B cell (primary cell): ENCODE measurements around the gene FRMD4A. TPM values are rescaled to one million over a fixed set of nuclear protein-coding genes. Genes with fewer than 3 reads are reported as not detected.

ENCODE experiments used
- ATAC-seq: fragments of 200-7000 bp; cut with Tn5 transposase; one replicate; pipeline ENCODE4 v1.10.0; 2021; ENCODE audit warnings: low read depth, mild to moderate bottlenecking, moderate number of reproducible peaks, moderate library complexity
- CTCF ChIA-PET: fragments of 350-600 bp; sonication (Branson Sonifier 250); formaldehyde crosslinking; loops from one replicate; lab custom pipeline; 2021; ENCODE audit warnings: antibody characterized with exemption, inconsistent platforms; lab: Charles Lee
- POLR2A ChIA-PET: fragments of 350-600 bp; sonication (Branson Sonifier 250); formaldehyde crosslinking; loops from one replicate; lab custom pipeline; 2021; ENCODE audit warnings: antibody characterized with exemption; lab: Charles Lee
- DNase-seq: peaks from one replicate; pipeline ENCODE4 v3.0.0; 2013
- H2AFZ ChIP-seq: 2 replicates; pipeline ENCODE4 v1.6.1; 2012; ENCODE audit warnings: mild to moderate bottlenecking, low read depth, low read length; ENCODE audit not compliant: insufficient read depth, poor library complexity, severe bottlenecking
- H3K27ac ChIP-seq, 2 donors: 1 replicate in 1 of 2; 2 replicates in 1 of 2; pipeline ENCODE4 v1.5.1; 2012 to 2013; ENCODE audit warnings: low read length in 2 of 2, mild to moderate bottlenecking in 2 of 2, moderate library complexity in 1 of 2
- H3K27me3 ChIP-seq, 4 experiments: fragments of 200-600 bp in 1 of 4; sonication (generic) in 1 of 4; replicated peaks in 1 of 4; 1 replicate in 2 of 4; 2 replicates in 2 of 4; pipeline versions ENCODE4 v1.6.1 to v1.7.0; 2013 to 2016; ENCODE audit warnings: low read length in 3 of 4, mild to moderate bottlenecking in 2 of 4, mixed read lengths in 1 of 4, moderate library complexity in 1 of 4; ENCODE audit not compliant: insufficient read depth in 4 of 4, control insufficient read depth in 3 of 4; ENCODE audit errors: control extremely low read depth in 1 of 4
- H3K36me3 ChIP-seq, 2 experiments: replicated peaks in 1 of 2; 1 replicate in 1 of 2; 2 replicates in 1 of 2; pipeline versions ENCODE4 v1.6.1 to v1.7.1; 2013; ENCODE audit warnings: low read length in 1 of 2; ENCODE audit not compliant: insufficient read depth in 2 of 2, control insufficient read depth in 1 of 2; ENCODE audit errors: control extremely low read depth in 1 of 2, extremely low read depth in 1 of 2
- H3K4me1 ChIP-seq, 2 donors: fragments of 200-600 bp in 1 of 2; sonication (generic) in 1 of 2; 1 replicate in 1 of 2; 2 replicates in 1 of 2; pipeline versions ENCODE4 v1.5.1 to v1.6.1; 2013 to 2017; ENCODE audit warnings: low read length in 2 of 2; ENCODE audit not compliant: control insufficient read depth in 2 of 2, insufficient read depth in 2 of 2
- H3K4me2 ChIP-seq: replicated peaks from 2 replicates; pipeline ENCODE3; 2012; ENCODE audit warnings: mild to moderate bottlenecking, low read depth, low read length; ENCODE audit not compliant: poor library complexity, severe bottlenecking
- H3K4me3 ChIP-seq, 5 experiments: fragments of 200-600 bp in 1 of 5; sonication (generic) in 1 of 5; 1 replicate in 3 of 5; 2 replicates in 2 of 5; pipeline versions ENCODE4 v1.5.1 to v1.7.0; 2011 to 2016; ENCODE audit warnings: low read length in 4 of 5, mild to moderate bottlenecking in 4 of 5, low read depth in 2 of 5, control low read depth in 1 of 5, moderate library complexity in 1 of 5; ENCODE audit not compliant: insufficient read depth in 1 of 5; ENCODE audit errors: control extremely low read depth in 1 of 5, extremely low read depth in 1 of 5
- H3K79me2 ChIP-seq: fragments of 200-600 bp; sonication (generic); one replicate; pipeline ENCODE4 v1.6.0; 2016; ENCODE audit warnings: low read length; ENCODE audit not compliant: control insufficient read depth, insufficient read depth
- H3K9ac ChIP-seq: fragments of 200-600 bp; sonication (generic); 2 replicates; pipeline ENCODE4 v1.6.1; 2017; ENCODE audit warnings: mild to moderate bottlenecking, low read length, moderate library complexity
- H3K9me3 ChIP-seq, 3 donors: one replicate each; pipeline versions ENCODE4 v1.6.1 to v1.7.1; 2013; ENCODE audit warnings: low read length in 2 of 3; ENCODE audit not compliant: control insufficient read depth in 2 of 3, insufficient read depth in 1 of 3; ENCODE audit errors: control extremely low read depth in 1 of 3
- H4K20me1 ChIP-seq: 2 replicates; pipeline ENCODE4 v1.6.0; 2012; ENCODE audit warnings: mild to moderate bottlenecking, low read length; ENCODE audit not compliant: insufficient read depth, control insufficient read depth, poor library complexity, severe bottlenecking
- H3K27ac Mint-ChIP-seq: one replicate; pipeline ENCODE4 v1.8.0; 2021; ENCODE audit warnings: mixed read lengths
- H3K27me3 Mint-ChIP-seq: one replicate; pipeline ENCODE4 v1.8.0; 2021; ENCODE audit warnings: mixed read lengths
- H3K4me1 Mint-ChIP-seq: one replicate; pipeline ENCODE4 v1.8.0; 2021; ENCODE audit warnings: mixed read lengths
- H3K4me3 Mint-ChIP-seq: one replicate; pipeline ENCODE4 v1.8.0; 2021; ENCODE audit warnings: mixed read lengths
- H3K9me3 Mint-ChIP-seq: one replicate; pipeline ENCODE4 v1.8.0; 2022; ENCODE audit warnings: mixed read lengths; ENCODE audit not compliant: insufficient read depth
- CTCF ChIP-seq: fragments of 200-600 bp; IDR thresholded peaks from one replicate; pipeline ENCODE4 v1.8.0; 2022; ENCODE audit warnings: antibody characterized with exemption, mild to moderate bottlenecking
- EZH2 ChIP-seq: IDR thresholded peaks from 2 replicates; pipeline ENCODE4 v1.6.1; 2012; ENCODE audit warnings: borderline replicate concordance, low read depth, mild to moderate bottlenecking, moderate library complexity, low read length; ENCODE audit not compliant: insufficient read depth, poor library complexity, severe bottlenecking
- WGBS: methylation state at CpG from one replicate; pipeline ENCODE4 v1.1.5; 2013; ENCODE audit warnings: missing lambda C conversion rate; ENCODE audit not compliant: insufficient coverage; 5-methylcytosine and 5-hydroxymethylcytosine counted together
- intact Hi-C: fragments of 100-400 bp; cut with micrococcal nuclease; formaldehyde crosslinking; loops from one replicate; pipeline ENCODE4 v1.10.0; 2022
- polyA plus RNA-seq: library from polyadenylated mRNA; depleted of rRNA; stranded (reverse); fragments of >200 nt; gene quantifications from 2 replicates; pipeline ENCODE4 v1.2.3, GENCODE V29; 2012
- total RNA-seq, 2 donors: library from RNA; stranded (reverse); fragments of 120-200 nt in 1 of 2; gene quantifications; 1 replicate in 1 of 2; 2 replicates in 1 of 2; pipeline versions ENCODE4 v1.2.3 to v1.2.4, GENCODE V29; 2013 to 2022

The FRMD4A gene
- total and polyA plus RNA-seq, 2 donors (not counting 1 experiment from before 2014, with no cell fraction given): 0.76 to 3.4 TPM

GRCh38 chr10:14191871-14192270 lies 138.9 kb downstream of the FRMD4A start:
- Mint-ChIP-seq H3K9me3 (no peaks in the 10 kb centered on the region), H3K4me3 (no peak overlapping the region), H3K27me3 (peaks cover 40% of the 10 kb centered on the region), H3K4me1 (peaks cover 7% of the 10 kb centered on the region), H3K27ac (no peak overlapping the region)
- no peak overlapping the region for H2AFZ ChIP-seq
- 14% methylated on average over 1 of the region's 1 CpG for WGBS
- H3K9ac ChIP-seq: no peak overlapping the region
- H3K4me3 ChIP-seq: no peak overlapping the region
- H3K9me3 ChIP-seq: no peaks in the 10 kb centered on the region
- peaks cover 4 to 15% of the 10 kb centered on the region in 2 donors for H3K4me1 ChIP-seq
- ChIA-PET POLR2A (no interaction called here), CTCF (interaction anchor here (0.6 to 1.2 kb wide), 3 partner anchors 9 to 915 kb away, joined by 3 to 4 read pairs (median 4); no protein-coding TSS in a partner anchor)
- TF ChIP-seq EZH2 (no peak), CTCF (no peak)
- no peaks in the 10 kb centered on the region for H3K36me3 ChIP-seq
- no peaks in the 10 kb centered on the region for H3K79me2 ChIP-seq
- no peak overlapping the region for H3K27ac ChIP-seq
- H4K20me1 ChIP-seq: no peaks in the 10 kb centered on the region
- peaks cover 0 to 6% (median 5%) of the 10 kb centered on the region in 4 experiments for H3K27me3 ChIP-seq
- H3K4me2 ChIP-seq: peak overlapping the region; percentile 6
- DNase-seq (no peak), ATAC-seq (no peak)
- intact Hi-C loops: no loop called here

- Mint-ChIP-seq H3K4me1 (peaks cover 12% of the 10 kb centered on the region), H3K9me3 (no peaks in the 10 kb centered on the region), H3K27me3 (peaks cover 37% of the 10 kb centered on the region), H3K27ac (no peak overlapping the region), H3K4me3 (no peak overlapping the region)
- H3K27ac ChIP-seq: no peak overlapping the region
- WGBS: no CpG with 5 or more reads among the region's 5 CpGs
- no peak overlapping the region for H3K4me2 ChIP-seq
- H3K9me3 ChIP-seq: no peaks in the 10 kb centered on the region
- ATAC-seq: no peak
- H3K36me3 ChIP-seq: no peaks in the 10 kb centered on the region
- TF ChIP-seq EZH2 (no peak), CTCF (no peak)
- H3K79me2 ChIP-seq: no peaks in the 10 kb centered on the region
- H3K4me3 ChIP-seq: no peak overlapping the region
- POLR2A ChIA-PET: no interaction called here
- intact Hi-C loops: no loop called here
- H4K20me1 ChIP-seq: no peaks in the 10 kb centered on the region
- peaks cover 9 to 20% of the 10 kb centered on the region in 2 donors for H3K4me1 ChIP-seq
- CTCF ChIA-PET: interaction anchor here (0.9 to 1.0 kb wide), 2 partner anchors 9 to 915 kb away, joined by 3 to 4 read pairs; no protein-coding TSS in a partner anchor
- DNase-seq: no peak
- H3K27me3 ChIP-seq: peaks cover 0 to 6% (median 5%) of the 10 kb centered on the region in 4 experiments
- no peak overlapping the region for H2AFZ ChIP-seq
- H3K9ac ChIP-seq: no peak overlapping the region
These were observed 139.3 kb downstream of the FRMD4A start for GRCh38 chr10:14191407-14191806.
